ENCODE measurements around the gene DUSP10. TPM values are rescaled to one million over a fixed set of nuclear protein-coding genes. Genes with fewer than 3 reads are reported as not detected.

The DUSP10 gene
- total and polyA plus RNA-seq, 3 donors from 2014 or later = 12.3 to 17.4 (median 14.6) TPM

DNA sequence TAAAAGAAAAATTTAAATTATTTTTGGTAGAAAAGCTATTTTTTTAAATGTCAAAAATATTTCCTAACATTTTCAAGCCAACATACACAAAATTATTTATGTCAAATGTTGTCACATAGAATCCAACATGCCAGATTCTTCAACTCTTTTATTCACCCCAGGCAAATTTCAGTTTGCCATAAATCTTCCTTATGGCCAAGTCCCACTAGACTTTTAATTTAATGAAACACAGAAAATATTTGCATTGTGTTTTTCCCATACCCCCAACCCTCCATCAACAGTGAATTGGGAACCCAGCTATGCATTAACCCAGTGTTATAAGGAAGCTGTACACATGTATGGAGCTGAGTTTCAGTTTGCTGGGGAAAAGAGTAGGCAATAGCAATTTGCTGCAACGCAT, 41.4 kb downstream of the DUSP10 start:
- no peak for DNase-seq
- intact Hi-C loops (cut with DNase I; ENCODE audit: low total_unique reads) = no loop called here
- TF ChIP-seq CTCF (IDR thresholded peaks at IDR 0.05) = no peak
- no peak for TF ChIP-seq POLR2A (IDR thresholded peaks at IDR 0.05)
- no peak overlapping the region for H3K4me3 ChIP-seq
- WGBS, 2 donors = 92 to 95% methylated on average over 1 of the region's 1 CpG
- H3K9me3 ChIP-seq = no peaks in the 10 kb centered on the region
- no peak overlapping the region for H3K27ac ChIP-seq
- no peaks in the 10 kb centered on the region for H3K27me3 ChIP-seq
- H3K36me3 ChIP-seq (ENCODE audit: low read depth, missing control alignments) = no peaks in the 10 kb centered on the region
- H3K4me1 ChIP-seq = no peaks in the 10 kb centered on the region

GRCh38 chr1:221699978-221700519, 41.8 kb downstream of the DUSP10 start:
- Histone ChIP-seq H3K4me1 (no peaks in the 10 kb centered on the region), H3K9me3 (no peaks in the 10 kb centered on the region), H3K27me3 (no peaks in the 10 kb centered on the region), H3K27ac (no peak overlapping the region), H3K4me3 (no peak overlapping the region), H3K36me3 (ENCODE audit: low read depth, missing control alignments) (no peaks in the 10 kb centered on the region)
- DNase-seq = no peak
- intact Hi-C loops (cut with DNase I; ENCODE audit: low total_unique reads) = no loop called here
- TF ChIP-seq POLR2A (IDR thresholded peaks at IDR 0.05) (no peak), CTCF (IDR thresholded peaks at IDR 0.05) (no peak)

DNA sequence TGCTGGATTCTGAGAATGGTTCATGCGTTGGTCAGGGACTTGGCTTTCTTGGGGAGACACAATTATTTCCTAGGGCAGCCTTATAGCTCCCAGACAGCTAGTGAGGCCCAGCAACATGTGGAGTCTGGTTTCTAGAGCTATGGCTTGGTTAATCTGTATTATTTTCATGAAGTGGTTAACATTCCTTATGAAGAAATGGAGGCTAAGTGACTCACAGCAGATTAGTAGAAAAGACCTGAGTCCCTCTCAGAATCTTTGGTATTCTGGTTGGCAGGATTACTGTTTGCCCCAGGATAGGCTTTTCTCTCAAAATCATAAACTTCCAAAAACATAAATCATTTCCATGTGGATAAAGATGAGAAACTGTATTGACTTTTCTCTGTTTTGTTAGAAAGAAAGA, 42.3 kb downstream of the DUSP10 start:
- TF ChIP-seq POLR2A (IDR thresholded peaks at IDR 0.05) (no peak), CTCF (IDR thresholded peaks at IDR 0.05) (no peak)
- no peaks in the 10 kb centered on the region for H3K36me3 ChIP-seq (ENCODE audit: low read depth, missing control alignments)
- no peak overlapping the region for H3K4me3 ChIP-seq
- no peaks in the 10 kb centered on the region for H3K27me3 ChIP-seq
- no peaks in the 10 kb centered on the region for H3K4me1 ChIP-seq
- no peak overlapping the region for H3K27ac ChIP-seq
- H3K9me3 ChIP-seq = no peaks in the 10 kb centered on the region
- WGBS, 2 donors = 94 to 96% methylated on average over 1 of the region's 1 CpG
- intact Hi-C loops (cut with DNase I; ENCODE audit: low total_unique reads) = no loop called here
- DNase-seq = no peak

GRCh38 chr1:221698579-221699349, 43.1 kb downstream of the DUSP10 start:
- H3K4me1 ChIP-seq = no peaks in the 10 kb centered on the region
- no peaks in the 10 kb centered on the region for H3K9me3 ChIP-seq
- intact Hi-C loops (cut with DNase I; ENCODE audit: low total_unique reads) = no loop called here
- 91 to 93% methylated on average over 4 of the region's 4 CpGs for WGBS, 2 donors
- no peaks in the 10 kb centered on the region for H3K36me3 ChIP-seq (ENCODE audit: low read depth, missing control alignments)
- no peak for DNase-seq
- TF ChIP-seq CTCF (IDR thresholded peaks at IDR 0.05) (no peak), POLR2A (IDR thresholded peaks at IDR 0.05) (no peak)
- H3K27ac ChIP-seq = no peak overlapping the region
- H3K27me3 ChIP-seq = no peaks in the 10 kb centered on the region
- no peak overlapping the region for H3K4me3 ChIP-seq
